ENCODE measurements around the gene TCFL5. TPM values are rescaled to one million over a fixed set of nuclear protein-coding genes. Genes with fewer than 3 reads are reported as not detected.

TCFL5 gene
- polyA plus RNA-seq, 2 donors, result 2.8 to 3.5 TPM

GRCh38 chr20:62820208-62820961 lies 41.2 kb downstream of the TCFL5 start:
- peaks cover 0 to 17% of the 10 kb centered on the region in 2 donors for H3K27me3 ChIP-seq (ENCODE audit: control insufficient read depth in 1 of 2, insufficient read depth in 2 of 2, low read length in 2 of 2)

DNA sequence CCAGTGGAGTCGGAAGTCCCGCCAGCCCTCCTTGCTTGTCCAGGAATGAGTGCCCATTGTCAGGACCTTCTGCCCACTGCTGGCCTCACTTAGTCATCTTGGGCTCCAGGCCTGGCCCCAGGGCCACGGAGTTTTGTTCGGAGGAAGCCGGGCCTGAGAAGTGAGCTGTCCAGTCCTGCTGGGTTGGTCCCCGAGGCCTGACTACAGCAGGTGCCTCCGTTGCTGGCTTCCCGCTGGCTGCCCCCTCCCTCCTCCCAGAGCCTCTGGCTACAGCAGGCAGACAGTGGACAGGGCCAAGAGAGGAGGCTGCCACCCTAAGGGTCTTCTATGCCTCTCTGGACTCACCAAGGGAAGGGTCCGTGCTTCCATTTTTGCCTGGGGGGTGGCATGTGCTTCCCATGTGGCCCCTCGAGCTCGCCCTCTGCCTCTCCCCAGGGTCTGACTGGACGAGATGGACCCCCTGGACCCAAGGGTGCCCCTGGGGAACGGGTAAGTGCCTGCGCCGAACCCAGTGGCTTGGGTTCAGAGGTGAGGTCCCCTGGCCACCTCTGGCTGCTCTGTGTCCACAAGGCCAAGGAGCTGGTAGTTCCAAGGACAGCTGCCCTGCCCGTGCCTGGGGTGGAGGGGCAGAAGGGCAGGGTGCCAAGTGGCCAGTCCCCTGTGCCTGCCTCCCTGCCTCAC lies 42.0 kb downstream of the TCFL5 start:
- no peak overlapping the region for H3K27ac ChIP-seq (ENCODE audit: low read depth in 2 of 2, low read length in 1 of 2)
- 50 to 56% methylated on average over 16 of the region's 16 CpGs for WGBS, 2 donors
- peaks cover 0 to 3% of the 10 kb centered on the region in 2 donors for H3K9me3 ChIP-seq (ENCODE audit: control insufficient read depth in 2 of 2, insufficient read depth in 1 of 2, low read depth in 1 of 2, low read length in 1 of 2)
- H3K27me3 ChIP-seq (ENCODE audit: control insufficient read depth in 1 of 2, insufficient read depth in 2 of 2, low read length in 2 of 2), result peaks cover 0 to 17% of the 10 kb centered on the region in 2 donors
- H3K4me1 ChIP-seq (ENCODE audit: control insufficient read depth in 2 of 2, insufficient read depth in 2 of 2, low read length in 1 of 2), result peaks cover 4 to 30% of the 10 kb centered on the region in 2 donors
- H3K36me3 ChIP-seq (ENCODE audit: control insufficient read depth in 2 of 2, insufficient read depth in 2 of 2, low read length in 1 of 2), result no peaks in the 10 kb centered on the region
- H3K4me3 ChIP-seq (ENCODE audit: low read depth in 1 of 2, low read length in 2 of 2), result no peak overlapping the region

More at GRCh38 chr20:62820208-62820961, 41.2 kb downstream of the TCFL5 start:
- H3K36me3 ChIP-seq (ENCODE audit: control insufficient read depth in 2 of 2, insufficient read depth in 2 of 2, low read length in 1 of 2), result no peaks in the 10 kb centered on the region
- no peak overlapping the region for H3K27ac ChIP-seq (ENCODE audit: low read depth in 2 of 2, low read length in 1 of 2)
- WGBS, 2 donors, result 58 to 64% methylated on average over 23 of the region's 23 CpGs
- peaks cover 4 to 30% of the 10 kb centered on the region in 2 donors for H3K4me1 ChIP-seq (ENCODE audit: control insufficient read depth in 2 of 2, insufficient read depth in 2 of 2, low read length in 1 of 2)
- H3K4me3 ChIP-seq (ENCODE audit: low read depth in 1 of 2, low read length in 2 of 2), result no peak overlapping the region
- peaks cover 0 to 3% of the 10 kb centered on the region in 2 donors for H3K9me3 ChIP-seq (ENCODE audit: control insufficient read depth in 2 of 2, insufficient read depth in 1 of 2, low read depth in 1 of 2, low read length in 1 of 2)

GRCh38 chr20:62818592-62819493 lies 42.8 kb downstream of the TCFL5 start:
- Histone ChIP-seq H3K4me1 (ENCODE audit: control insufficient read depth in 2 of 2, insufficient read depth in 2 of 2, low read length in 1 of 2) (peaks cover 3 to 24% of the 10 kb centered on the region in 2 donors), H3K27me3 (ENCODE audit: control insufficient read depth in 1 of 2, insufficient read depth in 2 of 2, low read length in 2 of 2) (peaks cover 0 to 17% of the 10 kb centered on the region in 2 donors), H3K27ac (ENCODE audit: low read depth in 2 of 2, low read length in 1 of 2) (no peak overlapping the region), H3K4me3 (ENCODE audit: low read depth in 1 of 2, low read length in 2 of 2) (no peak overlapping the region), H3K36me3 (ENCODE audit: control insufficient read depth in 2 of 2, insufficient read depth in 2 of 2, low read length in 1 of 2) (no peaks in the 10 kb centered on the region), H3K9me3 (ENCODE audit: control insufficient read depth in 2 of 2, insufficient read depth in 1 of 2, low read depth in 1 of 2, low read length in 1 of 2) (peaks cover 0 to 3% of the 10 kb centered on the region in 2 donors)
- WGBS, 2 donors, result 16 to 21% methylated on average over 21 to 25 of the region's 25 CpGs

DNA sequence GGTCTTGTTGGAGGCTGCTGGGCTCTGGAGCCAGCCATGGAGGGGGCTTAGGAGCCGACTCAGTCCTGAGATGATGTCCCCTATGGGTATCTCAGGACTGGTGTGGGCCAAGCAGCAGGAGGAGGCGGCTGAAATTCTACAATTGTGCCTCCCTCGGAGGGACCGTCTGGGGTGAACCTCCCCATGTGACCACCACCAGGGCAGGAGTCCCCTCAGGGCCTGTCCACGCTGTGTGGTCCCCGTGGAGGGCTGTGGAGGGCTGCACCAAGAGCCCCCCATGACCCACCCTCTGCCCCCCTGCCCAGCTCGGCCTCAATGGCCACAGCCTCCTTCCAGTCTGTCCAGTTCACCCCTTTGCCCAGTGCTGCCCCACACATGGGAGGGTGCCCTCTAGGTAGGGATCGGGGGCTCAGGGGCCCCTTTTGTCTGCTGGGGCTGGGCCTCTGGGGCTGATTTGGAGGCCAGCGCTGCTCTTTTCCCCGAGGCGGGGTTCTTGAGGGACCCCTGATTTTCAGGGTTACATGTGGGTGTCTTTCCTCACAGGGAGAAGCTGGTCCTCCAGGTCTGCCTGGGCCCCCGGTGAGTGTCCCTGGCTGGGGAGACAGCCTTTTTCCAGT lies 43.5 kb downstream of the TCFL5 start:
- no peak overlapping the region for H3K4me3 ChIP-seq (ENCODE audit: low read depth in 1 of 2, low read length in 2 of 2)
- H3K36me3 ChIP-seq (ENCODE audit: control insufficient read depth in 2 of 2, insufficient read depth in 2 of 2, low read length in 1 of 2), result peaks cover 0 to 4% of the 10 kb centered on the region in 2 donors
- WGBS, 2 donors, result 53 to 56% methylated on average over 11 to 12 of the region's 12 CpGs
- no peak overlapping the region for H3K27ac ChIP-seq (ENCODE audit: low read depth in 2 of 2, low read length in 1 of 2)
- peaks cover 3 to 24% of the 10 kb centered on the region in 2 donors for H3K4me1 ChIP-seq (ENCODE audit: control insufficient read depth in 2 of 2, insufficient read depth in 2 of 2, low read length in 1 of 2)
- H3K27me3 ChIP-seq (ENCODE audit: control insufficient read depth in 1 of 2, insufficient read depth in 2 of 2, low read length in 2 of 2), result peaks cover 0 to 17% of the 10 kb centered on the region in 2 donors
- H3K9me3 ChIP-seq (ENCODE audit: control insufficient read depth in 2 of 2, insufficient read depth in 1 of 2, low read depth in 1 of 2, low read length in 1 of 2), result peaks cover 0 to 3% of the 10 kb centered on the region in 2 donors

GRCh38 chr20:62816884-62817873 lies 44.4 kb downstream of the TCFL5 start, which contains the start of gene COL9A3:
TSS of gene COL9A3 (plus strand) at chr20:62817050. CDS start at chr20:62817065, 15 bp downstream.
- peaks cover 0 to 3% of the 10 kb centered on the region in 2 donors for H3K9me3 ChIP-seq (ENCODE audit: control insufficient read depth in 2 of 2, insufficient read depth in 1 of 2, low read depth in 1 of 2, low read length in 1 of 2)
- H3K36me3 ChIP-seq (ENCODE audit: control insufficient read depth in 2 of 2, insufficient read depth in 2 of 2, low read length in 1 of 2), result peaks cover 3 to 12% of the 10 kb centered on the region in 2 donors
- no peak within 1 kb of the TSS for H3K27ac ChIP-seq (ENCODE audit: low read depth in 2 of 2, low read length in 1 of 2)
- WGBS, 2 donors, result 9 to 11% methylated on average over 48 to 108 of the region's 108 CpGs
- peaks cover 0 to 17% of the 10 kb centered on the region in 2 donors for H3K27me3 ChIP-seq (ENCODE audit: control insufficient read depth in 1 of 2, insufficient read depth in 2 of 2, low read length in 2 of 2)
- H3K4me1 ChIP-seq (ENCODE audit: control insufficient read depth in 2 of 2, insufficient read depth in 2 of 2, low read length in 1 of 2), result peaks cover 3 to 24% of the 10 kb centered on the region in 2 donors
- H3K4me3 ChIP-seq (ENCODE audit: low read depth in 1 of 2, low read length in 2 of 2), result peak within 1 kb of the TSS; percentile 3 to 13

GRCh38 chr20:62816031-62816883 lies 45.4 kb downstream of the TCFL5 start:
- 3 to 4% methylated on average over 49 to 57 of the region's 57 CpGs for WGBS, 2 donors
- Histone ChIP-seq H3K9me3 (ENCODE audit: control insufficient read depth in 2 of 2, insufficient read depth in 1 of 2, low read depth in 1 of 2, low read length in 1 of 2) (peaks cover 0 to 3% of the 10 kb centered on the region in 2 donors), H3K27me3 (ENCODE audit: control insufficient read depth in 1 of 2, insufficient read depth in 2 of 2, low read length in 2 of 2) (peaks cover 0 to 17% of the 10 kb centered on the region in 2 donors), H3K27ac (ENCODE audit: low read depth in 2 of 2, low read length in 1 of 2) (no peak overlapping the region), H3K36me3 (ENCODE audit: control insufficient read depth in 2 of 2, insufficient read depth in 2 of 2, low read length in 1 of 2) (peaks cover 11 to 21% of the 10 kb centered on the region in 2 donors), H3K4me1 (ENCODE audit: control insufficient read depth in 2 of 2, insufficient read depth in 2 of 2, low read length in 1 of 2) (peaks cover 3 to 24% of the 10 kb centered on the region in 2 donors), H3K4me3 (ENCODE audit: low read depth in 1 of 2, low read length in 2 of 2) (peak overlapping the region in 1 of 2 donors; percentile 13)

GRCh38 chr20:62815066-62815991 lies 46.3 kb downstream of the TCFL5 start:
- Histone ChIP-seq H3K4me3 (ENCODE audit: low read depth in 1 of 2, low read length in 2 of 2) (no peak overlapping the region), H3K27me3 (ENCODE audit: control insufficient read depth in 1 of 2, insufficient read depth in 2 of 2, low read length in 2 of 2) (peaks cover 0 to 17% of the 10 kb centered on the region in 2 donors)

More at GRCh38 chr20:62815066-62815991, 46.3 kb downstream of the TCFL5 start:
- no peak overlapping the region for H3K27ac ChIP-seq (ENCODE audit: low read depth in 2 of 2, low read length in 1 of 2)
- peaks cover 0 to 3% of the 10 kb centered on the region in 2 donors for H3K9me3 ChIP-seq (ENCODE audit: control insufficient read depth in 2 of 2, insufficient read depth in 1 of 2, low read depth in 1 of 2, low read length in 1 of 2)
- H3K36me3 ChIP-seq (ENCODE audit: control insufficient read depth in 2 of 2, insufficient read depth in 2 of 2, low read length in 1 of 2), result peaks cover 17 to 25% of the 10 kb centered on the region in 2 donors
- peaks cover 3 to 23% of the 10 kb centered on the region in 2 donors for H3K4me1 ChIP-seq (ENCODE audit: control insufficient read depth in 2 of 2, insufficient read depth in 2 of 2, low read length in 1 of 2)
- WGBS, 2 donors, result 27 to 33% methylated on average over 24 of the region's 24 CpGs
